Epithelial cell of proximal tubule (primary cell): ENCODE measurements around the gene EYA2. TPM values are rescaled to one million over a fixed set of nuclear protein-coding genes. Genes with fewer than 3 reads are reported as not detected.

Experiments used
- DNase-seq: peaks from one replicate; pipeline ENCODE4 v3.0.0-alpha.2; 2011; ENCODE audit warnings: low read depth
- H3K4me3 ChIP-seq: 2 replicates; pipeline ENCODE4 v1.5.1; 2011; ENCODE audit warnings: low read depth, mild to moderate bottlenecking, low read length
- total RNA-seq: library from RNA; depleted of rRNA; stranded (reverse); fragments of >200 nt; gene quantifications from 2 replicates; pipeline ENCODE4 v1.2.3, GENCODE V29; 2015
- TF ChIP-seq, protein P1 (sequence below): conservative IDR thresholded peaks from 2 replicates; pipeline ENCODE4 v1.5.1; 2012; ENCODE audit warnings: low read depth, mild to moderate bottlenecking, low read length

The EYA2 gene
- total RNA-seq, 1 donor from 2014 or later: not detected

DNA sequence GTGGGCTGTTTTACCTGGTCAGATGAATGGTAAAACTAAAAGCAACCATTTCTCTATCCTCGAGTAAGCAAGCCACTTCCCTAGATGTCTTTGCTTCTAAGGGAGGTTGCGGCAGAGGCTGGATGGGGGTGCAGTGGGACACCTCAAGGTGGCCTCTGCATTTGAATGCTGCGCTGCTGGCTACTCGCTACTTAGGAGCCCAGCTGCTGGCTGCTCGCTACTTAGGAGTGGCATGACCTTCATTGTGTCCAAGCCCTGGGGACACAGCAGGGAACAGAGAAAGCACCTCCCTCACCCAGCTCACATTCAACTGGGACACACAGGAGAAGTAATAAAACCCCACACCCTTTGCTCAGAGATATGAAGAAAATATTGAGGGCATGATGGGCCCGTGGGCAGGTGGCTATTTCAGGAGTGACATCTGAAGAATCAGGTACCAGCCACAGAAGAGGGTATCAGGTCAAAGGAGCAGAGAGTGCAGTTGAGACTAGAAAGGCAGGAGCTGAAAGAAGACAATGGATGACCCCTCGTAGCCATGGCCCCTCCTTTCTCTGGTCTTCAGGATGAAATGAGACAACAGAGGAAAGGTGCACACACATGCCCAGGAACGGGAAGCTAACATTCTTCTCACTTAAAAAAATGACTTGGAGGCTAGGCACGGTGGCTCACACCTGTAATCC, 312.5 kb downstream of the EYA2 start:
- TF ChIP-seq, protein P1, sequence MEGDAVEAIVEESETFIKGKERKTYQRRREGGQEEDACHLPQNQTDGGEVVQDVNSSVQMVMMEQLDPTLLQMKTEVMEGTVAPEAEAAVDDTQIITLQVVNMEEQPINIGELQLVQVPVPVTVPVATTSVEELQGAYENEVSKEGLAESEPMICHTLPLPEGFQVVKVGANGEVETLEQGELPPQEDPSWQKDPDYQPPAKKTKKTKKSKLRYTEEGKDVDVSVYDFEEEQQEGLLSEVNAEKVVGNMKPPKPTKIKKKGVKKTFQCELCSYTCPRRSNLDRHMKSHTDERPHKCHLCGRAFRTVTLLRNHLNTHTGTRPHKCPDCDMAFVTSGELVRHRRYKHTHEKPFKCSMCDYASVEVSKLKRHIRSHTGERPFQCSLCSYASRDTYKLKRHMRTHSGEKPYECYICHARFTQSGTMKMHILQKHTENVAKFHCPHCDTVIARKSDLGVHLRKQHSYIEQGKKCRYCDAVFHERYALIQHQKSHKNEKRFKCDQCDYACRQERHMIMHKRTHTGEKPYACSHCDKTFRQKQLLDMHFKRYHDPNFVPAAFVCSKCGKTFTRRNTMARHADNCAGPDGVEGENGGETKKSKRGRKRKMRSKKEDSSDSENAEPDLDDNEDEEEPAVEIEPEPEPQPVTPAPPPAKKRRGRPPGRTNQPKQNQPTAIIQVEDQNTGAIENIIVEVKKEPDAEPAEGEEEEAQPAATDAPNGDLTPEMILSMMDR: no peak

DNA sequence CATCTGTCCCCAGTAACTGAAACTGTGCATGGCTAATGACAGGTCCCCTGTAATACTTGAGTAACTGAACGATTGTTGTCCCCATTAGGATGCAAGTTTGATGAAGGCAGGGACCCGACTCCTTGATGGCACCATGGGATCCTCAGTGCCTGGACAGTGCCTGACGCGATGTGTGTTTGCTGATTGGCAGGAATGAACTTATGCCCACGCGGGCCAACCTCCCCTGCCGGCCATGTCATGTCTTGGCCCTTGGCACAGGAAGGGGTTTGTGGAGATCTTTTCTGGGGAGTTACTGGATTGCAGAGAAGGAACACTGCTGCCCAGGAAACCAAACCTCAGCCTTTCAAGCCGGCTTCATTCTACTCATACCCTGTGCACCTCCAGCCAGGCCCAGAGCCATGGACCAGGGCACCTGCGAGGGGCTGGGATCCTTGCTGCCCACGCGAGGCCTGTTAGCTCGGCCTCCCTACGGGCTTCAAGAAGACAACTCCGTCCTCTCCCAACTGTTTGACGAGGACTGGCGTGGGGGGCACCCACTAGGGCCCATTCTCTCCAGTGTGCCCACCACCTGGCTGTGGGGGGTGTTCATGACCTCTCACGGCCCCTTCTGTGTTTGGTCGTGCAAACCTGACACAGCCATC, 314.0 kb downstream of the EYA2 start:
- H3K4me3 ChIP-seq: no peak overlapping the region
- TF ChIP-seq, protein P1: no peak
- DNase-seq: no peak

More for the DNA sequence above, 312.5 kb downstream of the EYA2 start:
- no peak overlapping the region for H3K4me3 ChIP-seq
- no peak for DNase-seq

DNA sequence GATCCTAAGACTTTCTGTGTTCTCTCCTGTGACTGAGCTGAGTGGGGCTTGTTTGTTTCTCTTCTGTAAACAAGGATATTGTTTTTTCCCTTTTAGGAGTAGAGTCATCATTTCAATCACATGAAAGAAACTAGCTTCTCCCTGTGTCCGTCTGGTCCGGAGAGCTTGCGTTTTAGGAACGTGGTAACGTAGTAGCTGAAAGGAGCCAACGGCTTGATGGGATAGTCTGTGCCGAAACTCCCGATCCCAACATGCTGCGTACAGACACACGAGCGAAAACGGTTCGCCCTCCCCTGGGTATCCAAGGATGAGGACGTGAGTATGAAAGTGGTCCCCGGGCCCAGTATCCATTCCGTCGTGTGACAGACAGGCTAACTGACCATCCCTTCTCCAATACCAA, 315.3 kb downstream of the EYA2 start:
- DNase-seq: no peak
- H3K4me3 ChIP-seq: no peak overlapping the region
- TF ChIP-seq, protein P1: no peak

DNA sequence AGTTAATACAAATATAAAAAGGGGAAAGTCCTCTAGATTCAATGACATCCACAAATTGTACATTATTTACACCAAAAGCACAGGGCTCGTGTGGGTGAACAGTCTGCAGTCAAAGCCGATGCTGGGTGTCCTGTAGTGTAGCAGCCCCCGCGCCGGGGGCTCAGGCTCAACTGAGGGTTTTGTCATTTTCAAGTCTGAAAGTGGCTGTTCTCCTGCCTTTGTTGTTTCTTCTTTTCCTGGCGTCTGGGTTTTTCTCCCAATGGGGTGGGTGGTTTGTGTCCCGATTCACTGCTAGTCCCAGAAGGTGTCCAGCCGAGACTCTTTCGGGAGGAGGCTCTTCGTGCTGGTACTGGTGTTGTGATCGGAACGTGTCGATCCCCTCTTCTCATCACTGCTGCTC, 315.8 kb downstream of the EYA2 start:
- TF ChIP-seq, protein P1: no peak
- no peak for DNase-seq
- no peak overlapping the region for H3K4me3 ChIP-seq

DNA sequence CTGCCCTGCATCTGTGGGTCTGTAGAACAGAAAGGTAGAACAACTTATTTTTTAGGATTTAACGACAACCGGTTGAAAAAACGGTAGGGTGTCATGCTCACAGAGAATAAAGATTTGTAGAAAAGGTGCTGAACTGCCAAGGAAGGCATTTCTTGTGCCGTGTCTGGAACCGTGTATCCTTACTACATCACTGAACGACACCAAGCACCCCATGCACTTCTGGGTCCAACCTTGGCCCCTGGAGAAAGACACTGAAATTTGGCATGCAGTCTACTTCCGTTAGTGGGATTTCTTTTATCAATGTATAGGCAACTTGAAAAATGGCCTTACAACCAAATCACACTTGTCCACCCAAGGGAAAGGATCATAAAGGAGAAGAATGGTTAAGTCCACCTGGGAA, 316.4 kb downstream of the EYA2 start:
- DNase-seq: no peak
- no peak overlapping the region for H3K4me3 ChIP-seq
- TF ChIP-seq, protein P1: no peak

DNA sequence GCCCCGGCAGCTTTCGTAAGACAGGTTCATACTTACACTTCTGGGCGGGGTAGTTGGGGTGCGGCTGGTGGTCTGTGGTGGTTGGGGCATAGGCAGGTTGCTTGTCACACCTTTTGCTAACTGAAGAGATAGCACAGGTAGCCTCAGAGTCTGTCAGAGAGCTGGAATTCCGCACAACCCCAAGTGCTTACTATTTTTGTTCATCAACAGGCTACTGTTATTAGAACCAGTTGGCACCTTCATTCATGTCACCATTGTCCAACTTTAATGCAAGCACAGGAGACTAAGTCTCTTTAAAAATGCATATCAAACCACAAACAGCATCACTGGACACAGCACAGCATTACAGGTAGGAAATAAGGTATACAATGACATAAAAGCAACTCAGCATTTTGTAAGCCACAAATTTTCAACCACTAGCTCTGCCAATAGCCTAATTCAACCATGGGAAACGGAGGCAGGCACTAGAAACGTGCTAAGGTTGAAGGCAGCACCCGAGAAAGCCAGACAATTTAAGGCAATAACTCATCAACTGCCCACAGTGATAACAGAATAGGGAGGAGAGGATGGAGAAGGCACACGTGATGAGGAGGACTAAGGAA, 318.1 kb downstream of the EYA2 start:
- TF ChIP-seq, protein P1: no peak
- no peak for DNase-seq
- no peak overlapping the region for H3K4me3 ChIP-seq

DNA sequence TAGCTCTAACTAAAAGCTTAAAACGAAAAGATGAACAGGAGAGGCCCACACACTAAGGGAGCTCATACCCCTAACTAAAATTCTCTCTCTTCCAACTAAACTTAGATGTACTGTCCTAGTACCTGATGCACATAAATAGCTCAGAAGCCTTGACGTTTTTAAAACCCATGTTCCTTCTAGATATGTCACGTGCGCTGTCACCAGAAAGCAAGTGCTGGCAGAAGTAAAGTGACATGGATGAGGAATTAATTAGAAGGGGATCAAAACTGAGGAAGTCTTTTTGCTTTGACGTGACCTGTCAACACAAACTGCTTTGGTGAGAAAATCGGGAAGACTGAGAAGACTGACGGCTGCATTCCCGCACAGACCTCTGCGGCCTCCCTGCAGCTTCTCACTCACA, 319.3 kb downstream of the EYA2 start:
- H3K4me3 ChIP-seq: no peak overlapping the region
- DNase-seq: no peak
- TF ChIP-seq, protein P1: no peak
